Brain pericyte (primary cell): ENCODE results near the gene PRKN.
"Not testable (repeated sequence)": the region's sequence is repeated elsewhere in the genome, so short reads cannot be mapped to it uniquely, and the experiment has no call there.

Experiments
- DNase-seq: peaks from one replicate; pipeline ENCODE4 v3.0.0-alpha.2; 2012; ENCODE audit warnings: low read depth, low spot score

PRKN gene

DNA sequence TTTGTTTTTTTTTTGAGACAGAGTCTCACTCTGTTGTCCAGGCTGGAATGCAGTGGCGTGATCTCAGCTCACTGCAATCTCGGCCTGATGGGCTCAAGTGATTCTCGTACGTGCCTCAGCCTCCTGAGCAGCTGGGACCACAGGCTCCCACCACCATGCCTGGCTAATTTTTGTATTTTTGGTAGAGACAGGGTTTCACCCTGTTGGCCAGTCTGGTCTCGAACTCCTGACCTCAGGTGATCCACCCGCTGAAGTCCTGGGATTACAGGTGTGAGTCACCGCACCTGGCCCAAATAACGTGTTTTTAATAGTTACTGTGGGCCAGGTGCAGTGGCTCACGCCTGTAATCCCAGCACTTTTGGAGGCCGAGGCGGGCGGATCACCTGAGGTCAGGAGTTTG lies 876.1 kb downstream of the PRKN start:
- DNase-seq = not testable (repeated sequence)

DNA sequence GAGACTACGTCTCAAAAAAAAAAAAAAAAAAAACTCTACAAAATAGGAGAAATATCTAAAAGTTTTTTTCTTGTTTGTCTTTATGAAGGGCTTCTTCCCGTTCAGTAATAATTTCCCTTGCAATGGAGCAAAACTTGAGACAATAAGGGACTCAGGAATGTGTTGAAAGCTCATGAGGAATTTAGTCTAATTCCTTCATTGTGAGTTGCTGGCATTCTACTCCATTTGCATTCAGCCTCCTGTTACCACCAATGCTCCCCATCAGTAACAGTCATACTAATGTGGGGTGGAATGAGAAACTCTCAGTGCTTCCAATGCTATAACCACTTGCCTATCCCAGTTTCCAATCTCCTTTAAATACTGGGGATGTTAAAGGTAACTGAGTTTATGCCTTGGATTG lies 877.0 kb downstream of the PRKN start:
- no peak for DNase-seq

DNA sequence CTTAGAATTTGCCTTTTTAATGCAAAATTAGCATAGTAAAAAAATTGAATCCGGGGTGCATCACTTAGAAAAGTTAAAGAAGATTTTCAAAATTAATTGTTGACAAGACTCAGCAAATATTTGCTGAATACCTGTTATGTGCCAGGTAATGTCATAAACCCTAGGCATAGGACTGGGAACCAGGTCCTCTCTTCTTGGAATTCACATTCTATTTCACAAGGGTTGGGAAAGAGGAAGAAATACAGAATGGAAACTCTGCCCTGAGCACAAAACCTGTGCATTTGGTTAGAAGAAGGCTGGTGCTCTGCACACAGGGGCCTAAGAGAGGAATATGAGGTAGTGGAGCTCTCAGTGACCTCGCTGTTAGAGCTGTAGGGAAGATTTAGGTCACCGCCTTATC lies 879.9 kb downstream of the PRKN start:
- DNase-seq = no peak

DNA sequence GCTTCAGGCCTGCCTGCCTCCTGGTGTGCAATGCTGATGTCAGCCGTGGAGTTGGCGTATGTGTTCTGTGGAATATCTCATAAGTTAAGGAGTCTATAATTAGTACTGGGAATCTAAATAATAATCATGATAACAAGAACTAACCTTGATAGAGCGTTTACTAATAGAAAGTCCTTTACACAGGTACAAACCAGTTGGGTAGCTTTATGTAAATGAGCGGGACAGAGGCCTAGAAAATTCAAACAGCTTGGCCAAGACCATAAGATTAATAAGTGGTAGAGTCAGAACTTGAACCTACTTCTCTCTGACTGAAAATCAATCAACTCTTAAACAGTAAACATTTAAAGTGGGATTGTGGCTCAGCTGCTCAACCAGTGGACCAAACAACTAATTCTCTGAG lies 882.8 kb downstream of the PRKN start:
- DNase-seq = no peak

DNA sequence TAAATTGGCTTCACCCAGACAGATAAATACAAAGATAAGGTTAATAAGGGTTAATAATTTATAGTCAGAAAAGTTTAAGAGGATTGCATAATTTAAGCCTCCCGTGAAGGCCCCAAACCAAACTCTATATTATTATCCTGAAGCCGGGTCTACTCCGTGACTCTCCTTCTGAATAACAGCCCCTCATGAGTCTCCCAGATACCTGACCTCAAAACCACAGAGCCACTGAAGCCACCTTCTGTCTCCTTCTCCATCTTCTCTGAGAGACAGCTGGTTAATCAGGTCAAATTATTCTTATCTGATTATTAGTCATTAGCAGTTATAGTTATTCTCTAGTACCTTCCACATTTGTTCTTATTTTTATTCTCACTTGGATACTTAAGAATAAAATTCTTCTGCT lies 884.5 kb downstream of the PRKN start:
- DNase-seq = no peak

DNA sequence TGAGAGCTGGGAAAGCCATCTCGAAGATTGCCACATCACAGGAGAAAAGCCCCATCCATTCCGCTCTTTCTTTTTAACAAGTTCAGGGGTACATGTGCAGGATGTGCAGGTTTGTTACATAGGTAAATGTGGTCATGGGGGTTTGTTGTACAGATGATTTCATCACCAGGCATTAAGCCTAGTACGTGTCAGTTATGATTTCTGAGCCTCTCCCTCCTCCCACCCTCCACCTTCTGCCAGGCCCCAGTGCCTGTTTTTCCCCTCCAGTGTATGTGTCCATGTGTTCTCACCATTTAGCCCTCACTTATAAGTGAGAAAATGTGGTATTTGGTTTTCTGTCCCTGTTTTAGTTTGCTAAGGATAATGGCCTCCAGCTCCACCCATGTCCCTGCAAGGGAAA lies 887.2 kb downstream of the PRKN start:
- DNase-seq = no peak

DNA sequence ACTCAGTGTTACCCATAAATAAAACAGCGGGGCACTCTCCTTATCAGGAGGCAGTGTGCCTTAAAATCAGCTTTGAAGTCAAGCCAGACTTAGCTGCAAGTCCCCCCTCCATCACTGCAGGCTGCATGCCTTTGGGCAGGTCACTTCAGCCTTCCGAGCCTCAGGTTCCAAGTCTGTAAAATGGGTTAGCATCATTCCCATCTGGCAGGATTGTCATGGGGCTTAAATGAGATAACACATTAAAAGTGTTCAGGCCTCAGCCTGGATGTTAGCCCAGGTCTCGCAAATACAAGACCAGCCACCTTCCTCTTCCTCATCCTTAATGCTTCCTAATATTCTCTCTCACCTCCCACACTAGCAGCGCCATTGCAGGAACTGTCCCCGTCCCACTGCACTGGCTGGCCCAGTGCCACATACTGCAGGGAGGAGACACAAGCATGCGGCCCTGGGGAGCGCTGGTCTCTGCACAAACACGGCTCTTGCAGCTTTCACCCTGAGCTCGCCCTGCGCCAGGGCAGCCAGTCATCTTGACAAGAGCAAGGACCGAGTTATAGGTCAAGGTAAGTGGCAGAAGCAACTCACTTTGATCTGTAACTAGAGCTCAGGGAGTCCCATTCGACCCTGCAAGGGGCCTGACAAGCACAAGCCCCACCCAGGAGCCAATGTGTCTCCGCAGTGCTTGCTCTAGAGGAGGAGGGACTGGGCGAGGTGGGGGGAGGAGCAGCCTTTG lies 889.1 kb downstream of the PRKN start:
- DNase-seq = no peak

DNA sequence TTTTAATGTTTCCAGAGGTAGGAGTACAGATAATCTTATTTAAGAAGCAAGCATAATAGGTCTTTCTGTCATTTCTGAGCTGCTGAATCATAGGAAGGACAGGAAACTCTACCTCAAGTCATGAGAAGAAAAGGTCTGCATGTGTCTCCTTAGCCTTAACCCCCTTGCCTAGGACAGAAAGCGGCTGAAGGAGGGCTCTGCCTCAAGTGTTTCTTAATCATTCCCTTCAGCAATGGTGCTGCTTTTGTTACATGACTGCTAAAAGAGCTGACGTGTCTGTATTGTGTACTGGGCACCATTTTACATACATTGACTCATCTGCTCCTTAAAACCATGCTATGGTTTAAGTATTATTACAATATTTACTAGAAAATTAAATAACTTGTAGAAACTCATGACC lies 889.7 kb downstream of the PRKN start:
- DNase-seq = no peak

DNA sequence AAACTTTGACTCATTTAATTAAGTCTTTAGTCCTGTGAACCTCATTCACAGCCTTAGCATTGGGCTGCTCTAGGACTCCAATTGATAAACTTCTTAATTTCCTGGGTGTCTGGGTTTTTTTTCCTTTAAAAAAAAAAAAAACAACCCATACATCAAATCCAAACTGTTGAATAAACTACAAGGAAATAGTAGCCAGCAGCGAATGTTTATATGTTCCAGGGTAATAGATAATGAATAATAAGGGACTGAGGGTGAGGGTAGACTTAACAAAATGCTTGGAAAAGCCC lies 890.2 kb downstream of the PRKN start:
- DNase-seq = no peak

DNA sequence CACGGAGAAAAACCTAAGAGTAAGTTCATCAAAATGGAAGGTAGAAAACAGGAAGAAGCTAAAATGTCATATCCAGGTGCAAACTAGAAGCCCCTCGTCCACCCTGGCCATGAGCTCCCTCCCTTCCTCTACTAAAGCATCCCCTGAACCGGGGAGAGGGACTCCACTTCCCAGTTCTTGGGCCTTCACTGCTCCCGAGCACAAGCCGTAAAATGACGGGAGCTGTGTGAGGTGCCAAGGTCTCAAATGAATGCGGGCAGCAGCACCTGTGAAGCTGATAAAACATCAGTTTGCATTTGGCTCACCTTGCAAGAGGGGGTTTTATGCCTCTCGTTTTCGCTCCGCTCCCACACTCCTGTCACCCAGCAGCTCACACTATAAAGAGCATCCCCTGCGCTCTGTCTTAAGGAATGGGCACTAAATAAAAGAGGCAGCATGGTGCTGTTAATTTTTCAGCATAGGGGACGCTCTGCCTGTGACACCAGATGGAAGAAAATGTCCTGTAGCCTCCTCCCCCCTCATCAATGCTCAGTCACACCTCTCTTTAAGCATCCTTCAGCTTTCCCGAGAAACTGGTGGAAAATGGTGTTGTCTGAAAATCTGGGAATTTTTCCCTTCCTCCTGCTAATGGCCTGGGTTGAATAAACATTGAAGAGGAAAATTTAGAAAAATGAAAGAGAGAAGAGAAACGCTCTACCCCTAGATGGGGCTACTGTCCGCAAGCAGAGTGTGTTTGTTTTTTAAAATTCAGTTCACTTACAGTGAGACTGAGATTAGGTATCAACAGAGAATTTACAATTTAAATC lies 890.7 kb downstream of the PRKN start:
- no peak for DNase-seq

DNA sequence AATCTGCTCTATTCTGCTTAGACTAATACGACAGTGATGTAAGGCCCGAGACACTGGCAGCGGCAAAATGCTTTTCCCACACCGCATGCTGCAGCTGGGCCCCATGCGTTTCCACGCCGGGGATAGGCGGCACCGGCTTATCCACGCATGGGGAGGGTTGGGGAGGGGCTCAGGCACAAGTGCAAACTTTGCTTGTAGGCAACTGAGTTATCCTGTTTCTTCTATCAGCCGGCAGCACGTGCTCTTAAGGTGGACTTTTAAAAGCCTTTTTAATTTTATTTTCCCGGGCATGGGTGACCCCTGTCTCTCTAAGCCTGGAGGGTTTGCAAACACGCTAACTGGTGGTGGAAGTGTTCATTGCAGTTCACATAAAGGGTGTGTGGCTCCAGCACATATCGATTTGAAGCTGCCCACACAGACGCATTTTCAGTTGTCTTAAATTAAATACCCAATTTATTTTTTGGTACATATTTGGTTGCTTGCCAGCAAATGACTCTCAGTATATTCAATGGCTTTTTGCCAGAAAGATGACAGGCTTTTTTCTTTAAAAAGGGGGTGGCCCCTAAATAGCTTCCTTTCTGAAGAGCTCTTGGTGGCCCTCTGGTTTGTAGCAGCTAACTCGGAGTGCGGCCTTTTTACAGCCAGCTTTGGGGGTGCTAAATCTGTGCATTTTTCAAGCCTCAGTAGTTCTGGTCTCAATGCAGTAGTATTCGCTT lies 891.9 kb downstream of the PRKN start:
- DNase-seq = peak; percentile 15

DNA sequence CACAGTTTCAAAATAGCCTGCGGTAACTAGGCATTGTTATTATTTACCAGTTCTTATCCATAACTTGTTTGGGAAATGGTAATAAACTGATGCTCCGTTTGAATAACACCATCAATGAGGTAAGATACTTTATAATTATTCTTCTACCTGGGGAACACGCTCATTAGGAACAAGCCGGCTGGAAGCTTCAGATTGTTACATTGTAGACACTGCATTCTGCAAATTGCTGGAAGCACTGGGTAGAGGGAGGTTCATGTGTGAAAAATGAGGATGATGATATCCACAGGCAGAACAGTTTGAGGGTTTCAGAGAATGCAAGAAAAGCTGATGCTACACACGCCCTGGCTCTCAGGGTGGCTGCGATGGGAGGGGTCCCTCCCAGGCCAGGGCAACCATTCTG lies 893.1 kb downstream of the PRKN start:
- no peak for DNase-seq

DNA sequence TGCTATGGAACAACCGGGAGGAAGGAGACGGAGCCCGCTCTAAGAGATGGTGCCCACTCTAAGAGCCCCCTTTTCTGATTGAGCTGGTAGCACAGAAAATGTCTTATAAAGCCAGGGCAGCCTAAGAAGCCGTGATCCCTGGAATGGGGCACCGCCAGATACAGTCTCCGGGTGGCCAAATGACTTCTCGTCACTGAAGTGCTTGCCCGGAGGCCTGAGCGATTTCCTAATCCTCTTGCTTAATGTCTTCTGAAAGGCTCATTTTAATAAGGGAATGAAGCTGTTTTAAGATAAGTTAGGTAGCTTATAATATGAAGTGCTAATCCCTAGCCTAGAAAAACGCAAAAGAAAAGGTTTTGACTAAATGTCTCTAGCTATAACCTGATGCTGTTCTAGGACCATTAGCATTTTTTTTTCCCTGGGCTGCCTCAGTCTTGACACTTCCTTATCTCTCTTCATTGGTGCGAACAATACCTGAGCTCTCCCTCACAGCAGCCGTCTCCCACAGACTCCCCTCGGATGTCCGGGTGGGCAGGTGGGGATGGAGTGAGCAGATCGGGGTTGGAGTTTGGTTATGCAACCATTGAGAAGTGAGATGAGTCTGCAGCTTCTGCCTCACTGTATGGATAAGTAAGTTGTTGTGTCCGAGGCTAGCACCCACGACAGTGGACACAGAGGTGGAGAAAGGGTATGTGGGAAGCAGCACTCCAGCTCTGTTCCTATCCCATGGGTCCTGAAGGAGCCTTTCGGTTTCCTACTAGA lies 894.3 kb downstream of the PRKN start:
- DNase-seq = no peak

DNA sequence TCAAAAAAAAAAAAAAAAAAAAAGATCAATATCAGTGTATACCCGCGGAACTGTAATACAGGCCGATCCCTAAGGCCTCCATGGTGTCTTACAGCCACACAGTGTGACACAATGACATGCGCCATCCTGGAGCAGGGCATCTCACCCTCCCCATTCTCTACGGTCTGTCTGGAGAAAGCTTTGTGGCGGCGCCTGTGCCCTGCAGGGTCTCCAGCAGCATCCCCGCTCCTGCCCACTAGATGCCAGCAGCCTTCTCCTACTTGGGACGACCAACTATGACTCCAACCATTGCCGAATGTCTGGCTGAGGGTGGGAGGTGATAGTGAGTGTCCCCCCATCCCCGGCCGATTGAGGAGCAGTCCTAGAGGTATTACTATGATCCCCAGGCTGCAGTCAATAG lies 894.9 kb downstream of the PRKN start:
- no peak for DNase-seq

DNA sequence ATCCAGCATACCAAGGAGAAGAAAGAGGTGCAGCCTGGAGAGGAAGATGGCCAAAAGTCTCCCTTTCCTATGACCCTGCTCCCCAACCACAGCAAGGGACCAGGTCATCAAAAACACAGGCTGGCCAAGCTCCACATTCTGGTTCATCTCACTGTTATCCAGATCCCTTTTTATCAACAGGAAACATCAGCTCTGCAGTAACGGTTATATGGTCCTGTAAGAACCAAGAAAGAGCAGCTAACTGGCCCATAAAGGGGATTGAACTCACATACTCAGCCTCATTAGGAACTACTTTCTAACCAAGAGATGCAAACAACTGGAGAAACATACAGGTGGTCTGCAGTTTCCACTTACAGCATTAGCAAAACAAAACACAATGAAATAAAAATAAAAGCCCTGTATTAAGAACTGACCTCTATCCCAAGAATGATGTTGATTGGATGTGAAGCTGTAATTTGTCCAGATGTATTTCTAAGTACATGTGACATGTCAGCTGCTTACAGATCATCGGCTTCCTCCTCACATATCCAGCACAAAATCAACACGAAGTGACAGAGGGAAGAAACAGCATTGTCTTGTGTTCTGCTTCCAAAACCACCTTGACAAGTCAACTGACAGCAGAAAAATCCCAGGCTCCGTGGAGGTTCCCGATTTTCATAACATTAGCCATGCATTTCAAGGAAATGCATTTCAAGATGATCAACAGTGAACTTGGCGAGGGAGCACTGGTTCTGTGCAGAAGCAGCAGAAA lies 896.5 kb downstream of the PRKN start:
- DNase-seq = no peak

DNA sequence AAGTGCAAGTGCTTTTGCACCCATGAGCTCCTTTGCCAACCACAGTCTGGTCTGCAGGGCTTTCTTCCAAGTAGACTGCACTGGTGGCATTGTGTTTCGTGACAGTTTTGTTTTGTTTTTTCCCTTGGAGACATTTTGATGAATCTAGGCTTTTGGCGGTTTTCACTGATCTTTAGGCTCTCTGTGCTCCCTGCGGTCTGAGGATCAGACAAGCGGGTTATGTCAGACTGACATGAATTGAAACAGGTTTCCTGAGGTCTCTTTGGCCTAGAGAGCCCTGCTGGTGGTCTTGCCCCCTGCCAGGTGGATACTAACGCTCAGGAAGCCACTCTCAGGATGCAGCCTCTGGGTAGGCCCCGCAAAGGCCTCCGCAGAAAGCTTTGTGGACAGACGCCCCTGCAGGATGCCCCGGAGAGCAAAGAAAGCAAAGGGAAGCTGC lies 898.3 kb downstream of the PRKN start:
- DNase-seq = no peak

DNA sequence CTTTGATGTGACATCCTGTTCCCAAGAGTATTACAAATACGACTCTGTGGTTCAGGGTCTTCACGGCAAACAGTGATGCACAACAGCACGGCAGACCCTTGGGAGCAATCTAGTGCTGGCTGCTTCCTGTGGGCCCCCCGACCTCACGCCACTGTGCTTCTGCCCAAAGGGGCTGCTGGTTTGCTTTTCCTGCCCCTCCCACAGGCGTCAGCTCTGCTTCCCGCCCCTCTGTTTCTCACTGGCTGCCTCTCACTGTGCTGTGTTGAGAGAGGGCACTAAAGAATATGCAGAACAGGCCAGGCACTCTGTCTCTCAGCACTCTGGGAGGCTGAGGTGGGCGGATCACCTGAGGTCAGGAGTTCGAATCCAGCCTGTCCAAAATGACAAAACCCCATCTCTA lies 899.2 kb downstream of the PRKN start:
- DNase-seq = no peak

DNA sequence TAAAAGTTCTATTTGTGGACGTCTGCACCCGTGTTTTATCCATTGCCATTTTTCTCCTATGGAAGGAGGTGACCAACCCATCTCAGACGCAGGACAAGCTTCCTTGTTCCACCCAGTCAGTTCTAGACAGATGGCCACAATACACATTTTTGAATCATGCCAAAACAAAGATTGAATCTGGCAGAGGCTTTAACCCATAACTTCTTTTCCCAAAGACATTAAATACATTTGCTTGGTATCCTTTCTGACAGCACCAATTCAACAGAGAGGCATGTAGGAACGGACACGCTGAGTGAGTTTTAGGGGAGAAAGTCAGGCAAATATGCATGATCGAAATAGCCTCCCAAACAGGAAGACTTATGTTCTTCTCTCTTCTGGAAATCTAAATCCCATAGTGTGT lies 901.1 kb downstream of the PRKN start:
- DNase-seq = no peak

DNA sequence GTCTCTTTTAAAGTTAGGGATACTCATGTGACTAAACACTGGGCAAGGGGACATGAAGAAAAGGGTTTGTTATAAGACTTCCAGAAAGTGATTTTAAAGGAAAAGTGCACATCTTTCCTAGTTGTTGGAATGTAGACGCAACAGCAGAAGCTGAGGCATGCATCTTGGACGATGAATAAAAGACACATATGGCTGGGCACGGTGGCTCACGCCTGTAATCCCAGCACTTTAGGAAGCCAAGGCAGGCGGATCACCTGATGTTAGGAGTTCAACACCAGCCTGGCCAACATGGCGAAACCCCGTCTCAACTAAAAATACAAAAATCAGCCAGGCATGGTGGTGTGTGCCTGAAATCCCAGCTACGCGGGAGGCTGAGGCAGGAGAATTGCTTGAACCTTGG lies 905.4 kb downstream of the PRKN start:
- DNase-seq = not testable (repeated sequence)

DNA sequence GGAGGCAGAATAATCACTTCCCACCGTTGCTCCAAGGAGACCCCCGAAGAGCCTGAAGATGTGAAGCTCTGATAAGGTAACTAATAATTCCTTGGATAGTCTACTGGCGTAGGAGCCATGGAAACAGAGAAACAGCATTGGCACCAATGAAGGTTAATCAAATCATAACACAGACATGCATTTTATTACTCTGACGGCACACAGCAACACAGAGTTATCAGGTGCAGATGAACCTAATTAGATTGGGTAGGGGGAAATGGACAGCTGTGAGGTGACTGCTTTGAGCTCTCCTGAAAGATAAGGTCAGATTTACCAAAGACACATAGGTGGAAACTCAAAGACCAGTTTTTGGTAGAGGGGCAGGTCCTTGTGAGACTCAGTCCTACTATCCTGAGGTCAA lies 909.7 kb downstream of the PRKN start:
- DNase-seq = no peak

DNA sequence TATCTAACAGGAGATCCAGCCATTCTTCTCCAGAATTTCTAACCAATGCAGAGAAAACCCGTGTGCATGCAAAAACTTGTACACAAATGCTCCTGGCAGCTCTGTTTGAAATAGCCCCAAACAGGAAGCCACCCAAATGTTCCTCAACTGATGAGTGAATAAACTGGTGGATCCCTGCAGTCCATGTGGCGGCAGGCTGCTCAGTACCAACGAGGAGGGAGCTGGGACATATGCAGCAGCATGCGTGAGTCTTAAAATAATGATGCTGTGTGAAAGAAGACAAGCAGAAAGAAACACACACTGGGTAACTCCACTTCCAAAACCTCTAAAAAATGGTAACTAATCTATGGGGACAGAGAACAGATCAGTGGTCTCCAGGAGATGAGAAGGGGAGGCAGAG lies 911.6 kb downstream of the PRKN start:
- no peak for DNase-seq
